ENCODE results near the gene TET2. TPM values are rescaled to one million over a fixed set of nuclear protein-coding genes. Genes with fewer than 3 reads are reported as not detected.

Gene TET2
- total RNA-seq, 2 donors from 2014 or later, result 41.1 to 53.2 TPM

DNA sequence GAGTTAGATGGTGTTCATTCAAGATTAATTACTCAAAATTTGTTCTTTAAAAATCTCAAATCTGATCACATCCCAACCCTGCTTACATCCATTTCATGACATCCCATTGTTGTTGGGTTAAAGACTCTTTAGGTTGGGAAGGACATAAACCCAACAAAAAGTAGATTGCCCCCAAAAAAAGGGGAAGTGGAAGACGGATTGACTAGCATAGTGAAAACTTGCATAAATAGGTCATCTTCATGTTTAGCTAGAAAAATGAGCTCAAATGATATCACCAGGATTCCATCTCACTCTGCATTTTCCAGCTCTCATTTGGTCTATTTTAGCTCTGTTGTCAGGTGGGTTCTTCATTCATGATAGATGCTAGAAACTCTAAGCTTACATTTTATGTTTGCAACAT lies 18.5 kb upstream of the TET2 start:
- H3K27ac Mint-ChIP-seq, result no peak overlapping the region

DNA sequence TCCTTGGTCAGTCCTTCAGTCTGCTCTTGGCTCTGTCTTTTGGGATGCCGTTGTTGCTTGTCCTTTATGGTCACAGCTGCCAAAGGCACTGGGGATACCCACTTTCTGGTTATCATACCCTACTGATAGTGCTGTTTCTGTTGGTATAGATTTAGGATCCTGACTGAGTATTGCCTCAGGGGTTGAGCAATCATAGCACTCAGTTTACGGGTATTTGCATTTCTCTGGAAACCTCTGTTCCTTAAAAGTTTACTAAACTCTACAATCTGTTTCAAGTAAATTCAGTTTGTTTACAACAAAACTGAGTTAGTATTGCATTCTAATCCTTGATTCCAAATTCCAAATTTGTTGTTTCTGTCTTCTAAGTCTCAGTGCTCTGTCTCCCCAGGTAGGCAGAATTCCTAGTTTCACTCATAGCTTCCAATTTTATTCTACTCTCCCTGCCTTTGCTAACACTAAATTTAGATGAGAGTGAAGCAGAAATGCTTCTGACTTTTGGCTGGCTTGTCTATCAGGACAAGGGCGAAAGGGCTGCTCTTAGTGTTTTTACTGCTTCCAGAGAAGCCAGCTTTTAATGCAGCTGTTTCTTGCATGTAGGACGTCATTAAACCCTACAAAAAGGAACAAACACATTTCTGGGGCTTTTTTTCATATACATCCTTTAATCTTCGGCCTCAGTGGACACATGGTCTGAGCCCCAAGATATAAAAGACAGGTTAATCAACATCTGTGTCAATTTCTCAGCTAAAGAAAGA lies 17.2 kb upstream of the TET2 start:
- Mint-ChIP-seq H3K4me1 (no peaks in the 10 kb centered on the region), H3K27me3 (no peaks in the 10 kb centered on the region), H3K27ac (no peak overlapping the region), H3K36me3 (ENCODE audit: low read depth) (no peaks in the 10 kb centered on the region), H3K4me3 (no peak overlapping the region)
- no peak for ATAC-seq
- no peak for DNase-seq
- H3K9me3 ChIP-seq (ENCODE audit: control insufficient read depth, low read length, poor library complexity, severe bottlenecking), result no peaks in the 10 kb centered on the region

More for the DNA sequence above, 18.5 kb upstream of the TET2 start:
- H3K36me3 Mint-ChIP-seq (ENCODE audit: low read depth), result no peaks in the 10 kb centered on the region
- no peak for DNase-seq
- no peaks in the 10 kb centered on the region for H3K9me3 ChIP-seq (ENCODE audit: control insufficient read depth, low read length, poor library complexity, severe bottlenecking)
- ATAC-seq, result no peak
- H3K4me1 Mint-ChIP-seq, result no peaks in the 10 kb centered on the region
- H3K27me3 Mint-ChIP-seq, result no peaks in the 10 kb centered on the region
- no peak overlapping the region for H3K4me3 Mint-ChIP-seq

DNA sequence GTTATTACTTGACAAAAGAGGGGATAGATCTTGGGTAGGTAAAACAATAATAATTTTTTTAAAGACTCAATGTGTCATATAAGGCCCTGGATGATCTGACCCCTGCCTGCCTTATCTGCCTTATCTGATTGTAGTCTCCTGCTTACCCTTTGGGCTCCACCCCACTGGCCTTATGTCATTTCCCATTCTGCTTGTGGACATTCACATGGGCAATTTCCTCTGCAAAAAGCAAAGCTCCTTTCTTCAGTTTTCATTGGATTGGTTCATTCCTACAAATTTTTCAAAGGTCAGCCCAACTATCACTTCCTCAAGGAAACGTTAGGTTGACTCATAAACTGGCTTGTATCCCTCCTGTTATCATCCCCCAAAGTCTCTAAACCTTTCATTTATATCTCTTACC lies 15.7 kb upstream of the TET2 start:
- H3K9me3 ChIP-seq (ENCODE audit: control insufficient read depth, low read length, poor library complexity, severe bottlenecking), result no peaks in the 10 kb centered on the region
- DNase-seq, result no peak
- Mint-ChIP-seq H3K4me1 (no peaks in the 10 kb centered on the region), H3K27me3 (no peaks in the 10 kb centered on the region), H3K36me3 (ENCODE audit: low read depth) (no peaks in the 10 kb centered on the region), H3K4me3 (no peak overlapping the region), H3K27ac (no peak overlapping the region)
- ATAC-seq, result no peak

DNA sequence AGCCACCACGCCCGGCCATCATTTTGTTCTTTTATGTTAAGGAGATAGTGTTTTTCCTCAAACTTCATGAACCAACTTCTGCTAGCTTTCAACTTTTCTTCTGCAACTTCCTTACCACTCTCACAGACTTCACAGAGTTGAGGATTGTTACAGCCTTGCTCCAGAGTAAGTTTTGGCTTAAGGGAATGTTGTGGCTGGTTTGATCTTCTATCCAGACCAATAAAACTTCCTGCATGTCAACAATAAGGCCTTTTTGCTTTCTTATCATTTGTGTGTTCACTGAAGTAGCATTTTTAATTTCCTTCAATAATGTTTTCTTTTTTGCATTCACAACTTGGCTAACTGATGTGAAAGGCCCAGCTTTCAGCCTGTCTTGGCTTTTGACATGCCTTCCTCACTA lies 12.7 kb upstream of the TET2 start:
- no peak for ATAC-seq
- DNase-seq, result no peak
- H3K27ac Mint-ChIP-seq, result no peak overlapping the region
- no peaks in the 10 kb centered on the region for H3K4me1 Mint-ChIP-seq
- H3K4me3 Mint-ChIP-seq, result no peak overlapping the region
- peaks cover 4% of the 10 kb centered on the region for H3K27me3 Mint-ChIP-seq
- no peaks in the 10 kb centered on the region for H3K36me3 Mint-ChIP-seq (ENCODE audit: low read depth)
- H3K9me3 ChIP-seq (ENCODE audit: control insufficient read depth, low read length, poor library complexity, severe bottlenecking), result no peaks in the 10 kb centered on the region

DNA sequence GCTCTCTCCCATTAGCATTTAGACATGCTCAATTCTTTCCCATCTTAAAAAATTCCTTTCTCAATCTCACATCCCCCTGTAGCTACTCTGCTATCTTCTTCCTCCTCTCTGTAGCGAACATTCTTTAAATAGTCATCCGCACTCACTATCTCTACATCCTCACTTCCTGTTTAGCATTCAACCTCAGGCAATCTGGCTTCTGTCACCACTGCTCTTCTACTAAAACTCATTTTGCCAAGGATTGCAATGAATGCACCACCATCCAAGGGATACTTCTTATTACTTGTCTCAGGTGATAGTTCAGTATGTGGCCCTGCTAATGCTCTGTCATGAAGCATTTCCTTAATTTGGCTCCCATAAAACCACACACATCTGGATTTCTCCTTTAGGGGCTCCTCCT lies 10.9 kb upstream of the TET2 start:
- H3K9me3 ChIP-seq (ENCODE audit: control insufficient read depth, low read length, poor library complexity, severe bottlenecking), result no peaks in the 10 kb centered on the region
- no peaks in the 10 kb centered on the region for H3K36me3 Mint-ChIP-seq (ENCODE audit: low read depth)
- no peak overlapping the region for H3K27ac Mint-ChIP-seq
- H3K27me3 Mint-ChIP-seq, result peaks cover 4% of the 10 kb centered on the region
- no peak for DNase-seq
- ATAC-seq, result no peak
- H3K4me3 Mint-ChIP-seq, result no peak overlapping the region
- no peaks in the 10 kb centered on the region for H3K4me1 Mint-ChIP-seq

DNA sequence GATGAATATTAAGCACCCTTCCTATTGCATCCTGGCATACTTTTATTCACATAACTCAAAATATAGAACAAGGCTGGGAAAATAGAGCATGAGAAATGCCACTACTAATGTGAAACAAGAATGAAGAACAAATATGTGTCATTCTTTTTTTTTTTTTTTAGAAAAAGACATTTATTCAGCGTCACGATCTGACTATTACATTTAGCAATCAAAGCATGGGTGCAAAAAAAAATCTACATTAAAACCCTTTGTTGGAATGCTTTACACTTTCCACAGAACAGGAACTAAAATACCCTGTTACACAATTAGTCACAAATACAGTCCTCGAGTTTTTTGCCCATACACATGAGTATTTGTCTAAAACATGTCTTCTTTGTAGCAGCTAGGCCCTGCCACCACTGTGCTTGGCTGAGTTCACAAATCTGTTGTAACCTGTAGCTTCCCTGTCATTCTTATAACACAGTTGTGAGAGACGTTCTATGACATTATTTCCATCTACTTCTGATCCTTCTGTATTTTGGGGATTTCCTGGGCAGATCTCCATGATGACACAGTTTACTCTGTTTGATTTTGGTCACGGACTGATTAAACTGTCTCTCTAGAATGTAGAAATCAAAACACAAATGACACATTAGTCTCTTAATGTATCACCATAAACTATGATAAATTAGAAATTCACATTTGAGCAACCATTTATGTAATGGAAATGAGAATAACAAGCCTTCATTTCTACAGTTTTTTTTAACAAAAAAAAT lies 9.4 kb upstream of the TET2 start:
- peaks cover 4% of the 10 kb centered on the region for H3K4me1 Mint-ChIP-seq
- ATAC-seq (no peak), DNase-seq (no peak)
- no peaks in the 10 kb centered on the region for H3K36me3 Mint-ChIP-seq (ENCODE audit: low read depth)
- no peaks in the 10 kb centered on the region for H3K9me3 ChIP-seq (ENCODE audit: control insufficient read depth, low read length, poor library complexity, severe bottlenecking)
- peaks cover 4% of the 10 kb centered on the region for H3K27me3 Mint-ChIP-seq
- H3K4me3 Mint-ChIP-seq, result no peak overlapping the region
- H3K27ac Mint-ChIP-seq, result no peak overlapping the region

DNA sequence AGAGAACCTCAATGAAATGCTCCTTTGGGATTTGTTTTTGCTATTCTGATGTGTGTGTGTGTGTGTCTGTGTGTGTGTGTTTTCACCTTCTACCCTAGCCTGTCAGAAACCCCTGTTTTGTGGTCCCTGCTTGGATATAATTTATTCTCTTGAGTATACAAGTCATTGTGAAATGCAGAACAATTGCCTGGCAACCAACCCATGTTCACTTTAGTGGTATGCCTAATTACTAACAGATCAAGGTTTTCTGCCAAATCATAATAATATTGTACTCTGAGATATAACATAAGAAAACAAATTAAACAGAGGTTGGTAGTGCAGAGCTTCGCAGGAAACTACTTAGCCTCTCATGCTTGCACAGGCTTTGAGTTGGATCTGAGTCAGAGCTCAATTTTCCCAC lies 7.0 kb upstream of the TET2 start:
- ATAC-seq (no peak), DNase-seq (no peak)
- Mint-ChIP-seq H3K4me3 (no peak overlapping the region), H3K36me3 (ENCODE audit: low read depth) (no peaks in the 10 kb centered on the region), H3K27ac (no peak overlapping the region), H3K27me3 (peaks cover 4% of the 10 kb centered on the region), H3K4me1 (peaks cover 7% of the 10 kb centered on the region)
- no peaks in the 10 kb centered on the region for H3K9me3 ChIP-seq (ENCODE audit: control insufficient read depth, low read length, poor library complexity, severe bottlenecking)

DNA sequence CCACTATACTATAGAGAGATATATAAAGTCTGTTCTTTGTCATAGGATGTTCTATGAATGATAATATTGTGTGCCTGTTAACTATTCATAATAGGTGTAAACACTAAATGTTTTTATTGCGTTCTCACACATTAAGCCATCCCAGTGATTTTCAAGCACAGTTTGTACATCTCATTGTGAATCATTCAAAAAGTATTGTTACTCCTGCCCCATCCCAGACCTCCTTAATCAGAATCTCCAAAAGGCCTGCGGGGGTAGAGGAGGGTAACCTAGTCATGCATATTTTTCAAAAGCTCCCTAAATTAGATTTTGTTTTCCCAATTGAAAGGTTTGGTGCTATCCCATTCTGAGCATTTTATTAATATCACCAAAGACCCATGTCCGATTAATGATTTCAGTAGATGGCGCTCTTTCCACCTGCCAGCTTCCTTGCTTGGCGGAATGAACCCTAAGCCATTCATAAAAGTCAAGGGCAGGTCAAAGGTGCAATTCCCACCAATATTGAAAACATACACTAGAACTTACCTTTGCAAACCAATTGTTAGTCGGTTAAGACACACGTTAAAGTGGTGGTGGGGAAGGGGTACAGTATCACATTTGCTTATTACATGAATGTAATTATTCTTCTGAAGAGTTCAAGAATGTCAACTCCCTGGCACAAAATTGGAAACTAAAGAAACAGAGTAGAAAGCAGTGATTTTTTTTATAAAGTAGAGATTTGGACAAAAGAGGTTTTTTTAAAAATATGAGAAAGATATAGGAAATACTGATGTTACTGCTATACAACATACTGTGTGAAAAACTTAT lies 5.8 kb upstream of the TET2 start:
- H3K4me3 Mint-ChIP-seq, result no peak overlapping the region
- no peaks in the 10 kb centered on the region for H3K9me3 ChIP-seq (ENCODE audit: control insufficient read depth, low read length, poor library complexity, severe bottlenecking)
- no peak overlapping the region for H3K27ac Mint-ChIP-seq
- no peaks in the 10 kb centered on the region for H3K36me3 Mint-ChIP-seq (ENCODE audit: low read depth)
- H3K27me3 Mint-ChIP-seq, result peaks cover 4% of the 10 kb centered on the region
- ATAC-seq (peak; percentile 61), DNase-seq (no peak)
- H3K4me1 Mint-ChIP-seq, result peaks cover 14% of the 10 kb centered on the region

DNA sequence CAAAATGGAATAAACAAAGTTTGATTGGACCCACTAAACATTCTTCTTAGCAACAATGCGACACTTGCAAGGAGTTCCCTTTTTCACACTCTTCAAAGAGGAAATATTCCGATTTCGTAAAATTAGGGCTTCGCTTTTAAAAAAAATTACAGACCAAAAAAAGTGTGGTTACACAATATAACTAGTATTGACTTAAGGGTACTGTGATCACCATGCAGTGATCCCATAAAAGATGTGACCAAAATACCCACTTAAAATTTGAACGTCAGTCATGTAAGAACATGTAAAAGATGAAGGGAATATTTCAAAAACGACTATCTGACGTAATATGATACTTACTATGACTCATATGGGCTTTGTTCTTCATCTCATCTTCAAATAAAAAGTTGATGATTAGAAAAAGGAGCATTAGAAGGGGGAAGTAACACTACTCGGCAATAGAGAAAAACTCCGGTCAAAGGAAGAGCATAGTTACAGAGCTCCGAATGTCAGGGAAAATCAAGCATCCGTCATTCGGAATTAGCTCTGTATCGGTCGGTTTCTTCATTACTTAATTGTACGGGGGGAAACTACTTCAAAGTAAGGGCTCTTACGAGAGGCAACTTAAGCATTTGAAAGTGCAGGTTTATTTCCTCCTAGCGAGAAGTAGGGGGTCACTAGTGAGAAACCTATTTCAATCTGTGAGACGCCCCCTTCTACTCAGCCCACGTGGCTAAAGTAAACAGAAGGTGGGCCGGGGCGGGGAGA lies 1.3 kb upstream of the TET2 start:
- Mint-ChIP-seq H3K36me3 (ENCODE audit: low read depth) (peaks cover 8% of the 10 kb centered on the region), H3K27me3 (no peaks in the 10 kb centered on the region), H3K27ac (peak overlapping the region; percentile 99), H3K4me3 (peak overlapping the region; percentile 99), H3K4me1 (peaks cover 37% of the 10 kb centered on the region)
- H3K9me3 ChIP-seq (ENCODE audit: control insufficient read depth, low read length, poor library complexity, severe bottlenecking), result peaks cover 3% of the 10 kb centered on the region
- ATAC-seq, result peak; percentile 4
- no peak for DNase-seq

DNA sequence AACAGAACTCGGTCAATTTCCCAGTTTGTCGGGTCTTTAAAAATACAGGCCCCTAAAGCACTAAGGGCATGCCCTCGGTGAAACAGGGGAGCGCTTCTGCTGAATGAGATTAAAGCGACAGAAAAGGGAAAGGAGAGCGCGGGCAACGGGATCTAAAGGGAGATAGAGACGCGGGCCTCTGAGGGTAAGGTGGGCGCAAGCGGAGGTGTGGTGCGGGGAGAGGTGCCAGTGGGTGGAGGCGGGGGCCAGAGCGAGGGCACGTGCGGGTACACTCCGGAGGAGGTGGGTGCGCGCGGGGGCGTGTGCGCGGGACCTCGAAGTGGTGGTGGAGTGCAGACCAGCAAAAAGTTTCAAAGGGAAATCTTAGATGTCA lies 787 bp upstream of the TET2 start:
- Mint-ChIP-seq H3K4me3 (peak overlapping the region; percentile 99), H3K27me3 (no peaks in the 10 kb centered on the region), H3K36me3 (ENCODE audit: low read depth) (peaks cover 8% of the 10 kb centered on the region), H3K27ac (peak overlapping the region; percentile 99), H3K4me1 (peaks cover 41% of the 10 kb centered on the region)
- DNase-seq (peak in 2 of 3 donors; percentile 21 to 27), ATAC-seq (peak; percentile 29)
- peaks cover 3% of the 10 kb centered on the region for H3K9me3 ChIP-seq (ENCODE audit: control insufficient read depth, low read length, poor library complexity, severe bottlenecking)

DNA sequence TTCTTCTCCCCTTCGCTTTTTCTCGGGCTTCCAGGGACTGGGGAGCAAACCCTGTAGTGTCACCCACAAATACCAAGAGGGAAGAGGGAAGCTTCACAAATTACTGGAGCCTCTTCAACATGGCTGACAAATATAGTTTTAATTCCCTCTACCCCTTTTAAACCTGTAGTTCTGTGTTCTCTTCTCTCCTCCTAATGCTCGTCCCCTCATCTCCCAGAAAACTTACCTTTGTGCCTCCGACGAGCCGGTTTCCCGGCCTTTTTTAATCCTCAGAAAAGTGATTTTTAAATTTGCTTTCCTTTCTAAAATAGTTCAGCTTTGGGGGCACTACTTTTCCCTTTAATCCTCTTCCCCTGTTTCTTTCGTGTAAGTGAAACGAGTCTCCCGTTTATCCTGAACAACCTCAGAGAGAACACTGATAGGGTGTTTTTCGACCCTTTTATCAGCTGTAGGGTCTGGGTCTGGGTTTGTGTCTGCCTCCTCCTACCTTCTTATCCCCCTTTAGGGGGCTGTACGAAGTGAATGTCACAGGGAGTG lies 408 bp downstream of the TET2 start:
- no peak for DNase-seq
- H3K9me3 ChIP-seq (ENCODE audit: control insufficient read depth, low read length, poor library complexity, severe bottlenecking), result peaks cover 3% of the 10 kb centered on the region
- Mint-ChIP-seq H3K27ac (peak overlapping the region; percentile 99), H3K4me1 (peaks cover 39% of the 10 kb centered on the region), H3K36me3 (ENCODE audit: low read depth) (peaks cover 8% of the 10 kb centered on the region), H3K4me3 (peak overlapping the region; percentile 99), H3K27me3 (no peaks in the 10 kb centered on the region)
- peak; percentile 22 for ATAC-seq

DNA sequence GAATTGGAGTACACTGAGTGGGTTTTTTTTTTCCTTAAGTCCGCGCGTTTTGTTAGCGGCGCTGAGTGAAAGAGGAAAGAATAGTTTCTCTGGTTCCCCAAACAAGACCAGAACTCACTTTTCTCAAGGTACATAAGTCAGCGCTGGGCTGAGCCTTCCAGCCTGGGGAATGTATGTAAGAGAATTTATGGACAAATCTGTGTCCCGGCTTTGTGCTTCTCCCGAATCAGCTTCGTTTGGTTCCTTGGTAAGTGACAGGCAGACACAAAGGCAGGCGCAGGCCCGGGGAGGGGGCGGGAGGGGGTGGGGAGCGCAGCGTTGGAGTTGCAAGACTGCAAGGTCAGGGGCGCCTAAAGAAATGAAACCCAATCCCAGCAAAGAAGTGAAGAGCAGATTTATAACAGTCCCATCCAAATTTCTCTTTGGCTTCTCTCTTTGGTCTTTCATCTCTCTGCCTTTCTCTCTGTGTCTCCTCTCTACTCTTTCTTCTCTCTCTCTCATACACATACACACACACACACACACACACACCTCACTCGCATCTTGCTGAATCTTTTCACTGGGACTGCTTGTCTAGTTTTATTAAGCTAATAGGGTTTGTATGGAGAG lies 981 bp downstream of the TET2 start:
- DNase-seq (no peak), ATAC-seq (no peak)
- Mint-ChIP-seq H3K27ac (peak overlapping the region; percentile 99), H3K4me3 (peak overlapping the region; percentile 99), H3K27me3 (no peaks in the 10 kb centered on the region), H3K4me1 (peaks cover 39% of the 10 kb centered on the region), H3K36me3 (ENCODE audit: low read depth) (peaks cover 8% of the 10 kb centered on the region)
- H3K9me3 ChIP-seq (ENCODE audit: control insufficient read depth, low read length, poor library complexity, severe bottlenecking), result peaks cover 3% of the 10 kb centered on the region

Data from T-helper 17 cell (primary cell).